NCI-H345 (cell line): ENCODE results near the gene C3AR1.
"Not testable (repeated sequence)": the region's sequence is repeated elsewhere in the genome, so short reads cannot be mapped to it uniquely, and the experiment has no call there.

ENCODE experiments used
- DNase-seq: peaks from one replicate; lab custom pipeline; 2025; lab: John Stamatoyannopoulos, UW

C3AR1 gene

DNA sequence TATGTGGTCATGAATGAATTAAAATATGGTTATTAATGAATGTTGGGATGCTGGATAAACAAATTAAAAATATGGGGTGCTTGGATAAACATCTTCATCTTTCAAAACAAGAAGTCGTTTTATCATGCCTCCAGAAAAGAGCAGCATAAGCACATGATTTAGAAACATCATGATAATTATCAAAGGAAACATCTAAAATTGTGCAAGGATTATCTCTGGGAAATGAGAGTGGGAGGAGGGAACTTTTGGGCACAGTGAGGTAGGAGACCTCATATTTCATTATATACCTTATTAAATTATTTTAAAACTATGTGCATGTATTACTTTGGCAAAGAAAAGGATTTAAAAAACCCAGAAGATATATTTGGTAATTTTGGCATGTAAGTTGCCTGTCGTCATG is 8.9 kb downstream of the C3AR1 start:
- DNase-seq = no peak

DNA sequence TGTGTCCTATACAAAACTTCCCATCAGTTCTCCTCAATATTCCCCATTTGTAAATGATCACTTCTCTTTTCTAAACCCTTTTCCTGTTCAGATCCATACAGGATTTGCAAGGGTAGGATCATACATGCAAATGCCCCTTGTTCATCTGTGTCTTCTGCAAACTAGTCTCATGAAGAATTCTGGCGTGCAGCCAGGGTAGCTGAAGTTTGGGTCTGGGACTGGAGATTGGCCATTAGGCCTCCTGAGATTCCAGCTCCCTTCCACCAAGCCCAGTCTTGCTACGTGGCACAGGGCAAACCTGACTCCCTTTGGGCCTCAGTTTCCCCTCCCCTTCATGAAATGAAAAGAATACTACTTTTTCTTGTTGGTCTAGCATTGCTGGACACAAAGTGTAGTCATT is 11.3 kb downstream of the C3AR1 start:
- DNase-seq = no peak

DNA sequence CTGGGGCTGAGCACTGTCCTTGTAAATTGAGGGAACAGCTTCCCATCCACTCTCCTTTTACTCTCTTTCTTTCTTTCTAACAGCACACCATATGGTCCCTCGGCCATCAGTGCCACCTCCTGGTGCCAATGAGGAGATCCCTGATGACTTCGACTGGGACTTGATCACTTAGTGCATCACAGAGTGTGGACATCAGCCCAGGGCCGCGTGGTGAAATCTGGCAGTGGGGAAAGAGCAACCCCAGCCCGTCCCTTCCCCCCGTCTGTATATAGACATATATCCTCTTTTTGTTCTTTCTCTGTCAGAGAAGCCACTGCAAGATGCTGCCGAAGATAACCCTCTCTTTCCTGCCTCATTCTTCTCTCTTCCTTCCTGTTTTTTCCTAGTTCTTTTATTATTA is 13.5 kb downstream of the C3AR1 start:
- no peak for DNase-seq

DNA sequence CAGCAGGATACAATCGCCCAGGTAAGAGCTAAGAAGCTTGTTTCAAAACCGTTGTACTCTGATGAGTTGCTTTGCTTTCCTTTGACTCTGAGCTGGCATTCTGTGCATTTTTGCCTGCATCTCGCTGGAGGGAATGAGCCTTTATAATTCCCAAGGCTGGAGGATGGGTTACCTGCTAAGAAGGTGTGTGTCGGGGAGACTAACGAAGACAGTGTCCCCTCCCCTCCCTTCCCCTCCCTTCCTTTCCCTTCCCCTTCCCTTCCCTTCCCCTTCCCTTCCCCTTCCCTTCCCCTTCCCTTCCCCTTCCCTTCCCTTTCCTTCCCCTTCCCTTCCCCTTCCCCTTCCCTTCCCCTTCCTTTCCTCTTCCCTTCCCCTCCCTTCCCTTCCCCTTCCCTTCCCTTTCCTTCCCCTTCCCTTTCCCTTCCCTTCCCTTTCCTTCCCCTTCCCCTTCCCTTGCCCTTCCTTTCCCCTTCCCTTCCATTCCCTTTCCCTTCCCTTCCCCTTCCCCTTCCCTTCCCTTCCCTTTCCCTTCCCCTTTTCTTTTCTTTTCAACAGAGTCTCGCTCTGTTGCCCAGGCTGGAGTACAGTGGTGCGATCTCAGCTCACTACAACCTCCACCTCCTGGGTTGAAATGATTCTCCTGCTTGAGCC is 15.4 kb downstream of the C3AR1 start:
- DNase-seq = no peak

DNA sequence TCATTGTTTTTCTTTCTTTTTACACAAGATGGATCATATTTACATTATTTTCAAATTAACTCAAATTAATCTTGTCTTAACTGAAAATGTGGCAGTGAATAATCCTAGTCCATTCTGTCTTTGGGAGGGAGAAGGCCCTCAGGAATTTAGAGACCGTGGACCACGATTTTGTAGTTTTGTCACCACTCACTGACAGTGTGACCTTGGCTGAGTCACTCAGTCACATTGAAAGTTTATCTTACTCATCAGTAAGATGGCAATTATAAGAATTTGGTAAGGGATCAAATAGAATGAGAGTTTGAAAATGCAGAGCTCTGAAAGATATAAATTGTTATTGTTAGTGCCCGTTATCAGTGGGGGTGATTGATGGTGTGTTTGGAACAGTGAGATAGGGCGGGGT is 17.3 kb downstream of the C3AR1 start:
- DNase-seq = no peak

DNA sequence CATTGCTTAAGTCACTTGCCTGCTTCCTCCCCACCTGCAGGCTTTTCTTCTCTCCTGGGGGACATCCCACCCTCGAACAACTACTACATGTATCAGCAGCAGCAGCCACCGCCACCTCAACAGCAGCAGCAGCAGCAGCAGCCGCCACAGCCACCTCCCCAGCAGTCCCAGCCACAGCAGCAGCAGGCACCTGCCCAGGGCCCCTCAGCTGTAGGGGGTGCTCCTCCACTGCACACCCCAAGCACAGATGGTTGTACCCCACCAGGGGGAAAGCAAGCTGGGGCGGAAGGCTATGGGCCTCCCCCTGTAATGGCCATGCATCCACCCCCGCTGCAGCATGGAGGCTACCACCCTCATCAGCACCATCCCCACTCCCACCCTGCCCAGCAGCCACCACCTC is 18.3 kb downstream of the C3AR1 start:
- no peak for DNase-seq

DNA sequence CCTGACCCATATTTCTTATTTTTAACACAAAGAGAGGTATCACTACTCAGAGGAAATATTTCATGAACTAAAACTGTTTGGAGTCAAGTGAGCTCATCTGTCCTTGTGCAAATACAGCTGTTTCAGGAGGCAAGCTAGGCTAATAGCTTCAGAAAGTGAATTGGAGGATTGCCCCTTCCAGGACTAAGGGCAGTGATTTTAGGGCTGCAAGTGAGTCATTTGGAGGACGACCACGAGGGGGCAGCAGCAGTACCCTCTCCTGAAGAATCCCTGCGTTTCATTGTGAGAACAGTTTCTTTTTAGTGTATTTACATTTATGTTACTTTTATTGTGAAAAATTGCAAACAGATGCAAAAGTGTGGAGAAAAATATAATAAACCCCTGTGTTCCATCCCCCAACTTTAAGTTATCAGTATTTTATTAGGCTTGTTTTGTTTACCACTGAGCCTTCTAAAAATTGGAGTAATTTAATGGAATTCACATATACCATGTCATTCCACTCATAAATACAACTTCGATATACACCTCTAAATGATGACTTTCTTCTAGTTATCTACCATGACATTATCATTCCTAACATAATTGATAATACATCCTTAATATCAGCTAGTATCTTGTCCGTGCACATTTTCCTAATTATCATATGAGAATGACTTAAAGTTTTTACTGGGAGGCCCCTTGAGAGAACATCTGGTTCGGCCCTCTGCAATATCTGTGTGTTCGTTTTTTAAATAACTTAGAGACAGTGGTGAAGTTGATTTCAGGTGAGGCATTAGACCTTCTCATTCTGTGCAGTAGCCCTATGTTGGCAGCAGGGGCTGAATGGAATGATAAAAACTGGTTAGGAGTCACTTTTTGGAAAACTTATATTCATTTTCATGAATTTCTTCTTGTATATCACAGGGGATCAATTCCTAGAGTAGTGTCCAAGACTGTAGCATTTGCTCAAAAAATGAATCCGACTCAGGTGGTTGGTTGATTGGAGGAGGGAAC is 19.9 kb downstream of the C3AR1 start:
- DNase-seq = peak; percentile 55

DNA sequence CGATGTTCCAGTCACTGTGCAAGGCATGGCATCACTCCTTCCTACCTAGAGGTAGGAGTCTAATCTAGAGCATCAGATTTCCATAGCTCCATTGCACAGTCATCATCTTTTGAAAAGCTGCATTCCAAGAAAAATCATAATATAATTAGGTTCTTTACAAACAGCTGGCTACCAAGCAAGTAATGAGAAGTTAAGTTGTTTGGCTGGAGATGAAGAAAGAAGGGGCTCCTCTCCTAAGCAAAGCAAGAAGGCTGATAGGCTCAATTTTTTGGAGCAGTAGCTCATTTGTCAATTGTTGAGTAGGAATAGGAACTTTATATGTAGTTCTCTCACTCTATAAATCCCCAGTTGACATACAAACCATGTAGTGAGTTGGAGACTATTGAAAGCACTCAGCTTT is 25.4 kb downstream of the C3AR1 start:
- DNase-seq = no peak

DNA sequence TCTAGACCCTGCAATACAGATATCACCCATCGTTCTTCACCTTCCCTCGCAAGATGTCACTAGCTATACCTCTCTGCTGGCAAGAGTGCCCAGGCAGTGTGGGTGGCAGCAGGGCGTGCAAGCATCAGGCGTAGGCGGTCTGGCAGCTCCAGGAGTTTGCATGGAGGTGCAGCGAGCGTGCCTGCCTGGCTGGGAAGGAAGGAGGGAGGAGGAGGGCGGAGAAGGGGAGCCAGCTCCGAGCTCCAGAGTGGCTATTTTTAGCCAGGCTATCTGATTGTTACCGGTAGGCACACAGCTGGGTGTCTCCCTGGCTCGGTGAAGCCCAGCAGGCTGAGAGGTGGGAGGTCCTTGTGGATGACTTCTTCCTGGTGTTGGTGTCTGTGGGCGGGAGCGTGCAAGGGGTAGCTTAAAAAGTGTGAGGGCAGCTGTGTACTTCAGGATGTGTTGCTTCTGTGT is 27.5 kb downstream of the C3AR1 start:
- peak; percentile 96 for DNase-seq

DNA sequence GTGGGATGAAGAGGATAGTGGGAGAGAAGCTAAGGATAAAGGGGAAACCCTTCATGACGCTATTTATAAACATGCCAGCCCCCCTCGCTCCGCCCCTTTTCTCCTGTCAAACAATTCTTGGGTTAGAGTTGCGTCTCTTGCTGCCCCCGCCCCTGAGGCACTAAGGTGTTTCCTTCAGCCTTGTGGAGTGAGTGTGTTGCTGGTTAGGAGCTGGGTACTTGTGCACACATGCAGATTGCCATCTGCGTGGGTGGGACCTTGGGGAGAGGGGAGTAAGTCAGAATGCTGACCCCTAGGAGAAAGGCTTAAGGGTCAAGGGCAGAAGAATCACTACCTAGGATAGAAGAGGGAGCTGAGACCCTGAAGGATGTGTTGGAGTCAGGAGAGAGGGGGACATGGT is 28.2 kb downstream of the C3AR1 start:
- no peak for DNase-seq

DNA sequence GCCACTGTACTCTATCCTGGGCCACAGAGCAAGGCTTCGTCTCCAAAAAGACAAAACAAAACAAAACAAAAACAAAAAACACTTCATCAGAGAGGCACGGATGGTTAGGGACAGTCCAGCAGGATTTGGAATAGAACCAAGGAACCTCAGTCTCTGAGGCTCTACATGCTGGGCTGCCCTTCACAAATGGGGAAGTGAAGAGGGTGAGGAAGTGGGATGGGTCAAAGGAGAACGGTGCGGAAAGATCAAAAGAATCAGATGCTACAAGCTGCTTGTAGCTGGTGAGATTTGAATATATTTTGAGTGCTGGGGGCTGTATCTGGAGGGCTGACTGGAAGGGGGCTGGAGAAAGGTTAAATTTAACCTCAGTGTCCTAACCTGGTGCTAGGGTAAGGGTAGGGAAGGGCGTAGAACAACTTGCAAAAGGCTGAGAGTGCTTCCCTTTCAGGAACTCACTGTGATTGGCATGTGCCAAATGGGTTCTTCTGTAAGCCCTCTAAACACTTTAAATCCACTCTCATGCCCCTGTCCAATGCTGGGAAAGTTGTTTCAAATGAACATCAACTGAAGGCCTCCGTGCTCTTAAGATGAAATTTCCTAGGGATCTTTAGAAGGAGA is 29.0 kb downstream of the C3AR1 start:
- no peak for DNase-seq

DNA sequence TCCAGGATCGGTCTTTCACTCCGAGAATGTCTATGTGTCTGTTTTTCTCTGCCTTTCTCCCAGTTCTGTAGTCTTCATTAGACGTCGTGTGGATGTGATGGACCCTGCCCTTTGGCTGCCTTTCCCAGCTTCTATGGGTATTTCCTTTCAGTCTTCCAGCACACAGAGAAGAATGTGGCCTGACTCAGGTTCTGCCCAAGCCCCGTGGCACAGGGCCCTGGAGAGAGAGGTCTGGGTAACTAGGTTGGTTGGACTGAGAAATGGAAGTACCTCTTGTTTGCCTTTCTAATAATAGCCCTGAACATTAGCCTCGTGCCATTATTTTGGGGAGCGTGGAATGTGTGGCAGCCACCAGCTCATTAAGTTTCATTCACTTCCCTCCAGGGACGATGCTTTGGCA is 29.8 kb downstream of the C3AR1 start:
- DNase-seq = no peak

DNA sequence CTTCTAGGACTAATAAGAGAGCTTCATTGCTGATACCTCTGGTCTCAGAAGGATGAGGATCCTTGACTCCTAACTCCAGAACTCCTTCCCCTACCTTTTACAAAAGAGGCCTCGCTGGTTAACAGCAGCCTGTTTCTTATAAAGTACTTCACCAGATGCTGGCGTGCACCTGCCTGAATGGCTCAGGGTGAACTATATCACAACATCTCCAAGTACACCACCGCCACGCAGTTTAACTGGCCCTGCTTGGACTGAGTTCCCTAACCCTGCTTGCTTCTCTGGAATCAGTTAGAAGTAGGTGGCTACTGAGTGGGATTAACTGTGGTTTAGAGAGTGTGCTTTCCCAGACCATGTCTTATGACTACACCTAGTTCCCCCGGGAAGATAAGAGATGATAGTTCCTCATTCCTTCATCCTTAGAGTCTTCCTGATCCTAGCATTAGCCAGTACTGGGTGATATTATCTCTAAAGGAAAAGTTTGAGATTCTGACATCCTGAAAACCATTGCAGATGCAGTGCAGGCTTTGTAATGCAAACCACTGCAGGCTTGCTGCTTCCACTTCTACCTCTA is 30.6 kb downstream of the C3AR1 start:
- DNase-seq = no peak

DNA sequence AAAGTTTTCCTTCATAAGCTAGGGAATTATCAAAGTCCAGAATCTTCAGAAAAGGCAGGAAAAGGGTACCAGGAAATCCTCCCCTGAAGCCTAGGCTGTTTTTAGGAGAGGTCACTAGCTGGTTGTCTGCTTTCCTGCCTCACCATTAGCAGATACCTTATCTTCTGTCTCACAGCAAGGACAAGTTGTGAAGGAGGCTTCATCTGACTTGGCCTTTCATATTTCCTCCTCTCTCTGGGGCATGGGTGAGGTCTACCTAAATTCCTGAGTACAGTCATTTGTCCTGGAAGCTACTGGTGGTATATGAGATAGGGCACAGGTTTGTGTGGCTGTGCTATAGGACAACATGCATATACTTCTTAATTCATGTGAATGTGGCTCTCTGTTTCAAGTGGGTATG is 31.4 kb downstream of the C3AR1 start:
- DNase-seq = no peak

DNA sequence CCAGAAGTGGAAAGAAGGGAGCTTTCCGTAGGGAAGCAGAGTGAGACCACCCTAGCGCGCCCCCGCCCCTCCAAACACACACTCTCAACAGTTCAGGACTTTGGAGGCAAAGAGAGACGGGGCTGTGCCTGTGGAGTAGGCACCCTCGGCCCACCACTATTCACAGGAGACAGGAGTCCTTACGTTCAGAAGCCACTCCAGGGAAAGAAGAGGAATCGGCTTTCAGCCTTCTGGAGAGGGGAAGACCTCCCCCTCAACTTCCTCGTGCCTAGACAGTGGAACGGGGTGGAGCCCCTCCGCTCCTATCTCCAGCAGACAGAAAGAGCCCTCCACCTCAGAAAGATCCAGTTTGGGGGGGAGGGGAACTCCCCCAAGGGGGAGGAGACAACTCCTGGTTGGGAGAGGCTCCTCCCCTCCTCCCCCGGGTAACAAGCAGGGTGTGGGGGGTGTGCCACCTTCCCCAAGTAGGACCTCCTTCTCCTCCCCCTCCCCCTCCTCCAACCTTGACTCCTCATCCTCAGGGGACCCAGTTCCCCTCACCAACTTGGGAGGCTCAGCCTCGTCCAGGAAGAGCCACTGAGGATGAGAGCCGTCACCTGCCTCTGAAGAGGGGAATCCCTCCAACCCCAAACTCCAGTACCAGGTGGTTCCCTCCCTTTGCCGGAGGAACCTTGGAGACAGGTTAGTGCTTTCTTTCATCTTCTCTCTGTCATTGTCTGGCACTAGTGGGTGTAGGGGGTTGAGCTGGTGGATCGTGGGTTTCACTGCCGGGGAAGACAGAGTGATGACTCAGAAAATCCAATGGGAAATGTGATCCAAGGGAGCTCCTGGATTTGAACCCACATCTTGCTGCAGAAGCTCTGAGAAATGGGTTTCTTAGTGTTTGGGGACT is 32.8 kb downstream of the C3AR1 start:
- DNase-seq = peak; percentile 67

DNA sequence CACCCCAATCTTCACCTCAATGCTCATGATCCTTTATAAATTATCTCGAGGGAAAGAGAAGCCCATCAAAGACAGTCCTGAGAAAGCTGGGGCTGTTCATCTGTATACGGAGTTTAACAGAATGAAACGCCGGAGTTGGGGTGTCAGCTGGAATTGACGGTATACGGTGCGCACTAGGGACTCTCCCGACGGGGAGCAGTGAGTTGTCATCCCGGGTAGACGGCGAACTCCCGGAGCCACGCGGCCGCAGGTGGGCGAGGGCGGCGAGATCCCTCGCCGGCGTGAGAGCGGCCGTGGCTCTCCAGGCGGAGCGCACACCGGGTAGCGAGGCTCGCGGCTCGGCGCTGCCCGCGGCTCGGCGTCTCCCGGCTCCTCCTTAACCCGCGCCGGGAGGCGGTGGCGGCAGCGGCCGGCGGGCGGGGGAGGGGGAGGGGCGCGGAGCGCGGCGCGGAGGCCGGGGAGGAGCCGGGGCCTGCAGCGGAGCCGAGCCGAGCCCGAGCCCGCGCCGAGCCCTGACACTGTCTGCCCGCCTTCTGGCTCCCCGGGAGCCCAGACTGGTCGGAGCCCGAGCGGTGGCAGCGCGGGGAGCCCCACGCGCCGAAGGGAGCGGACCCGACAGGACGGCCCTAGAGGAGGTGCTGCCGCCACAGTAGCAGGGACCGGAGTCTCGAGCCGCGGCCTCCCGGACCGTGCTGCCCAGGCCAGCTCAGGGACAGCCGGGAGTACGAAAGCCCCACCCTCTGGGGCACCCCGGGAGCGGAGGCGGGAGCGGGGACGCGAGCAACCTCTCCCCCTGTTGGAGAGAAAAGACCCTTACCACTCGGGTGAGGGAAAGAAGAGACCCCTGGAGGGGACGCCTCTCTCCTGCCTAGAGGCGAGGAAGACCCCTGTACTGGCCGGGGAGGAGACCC is 33.7 kb downstream of the C3AR1 start, which contains the start of gene FOXJ2:
TSS of gene FOXJ2 (plus strand) at position 475 of the 911 bp plus-strand sequence. CDS start 7,117 bp downstream, outside the sequence.
- peak; percentile 79 for DNase-seq

DNA sequence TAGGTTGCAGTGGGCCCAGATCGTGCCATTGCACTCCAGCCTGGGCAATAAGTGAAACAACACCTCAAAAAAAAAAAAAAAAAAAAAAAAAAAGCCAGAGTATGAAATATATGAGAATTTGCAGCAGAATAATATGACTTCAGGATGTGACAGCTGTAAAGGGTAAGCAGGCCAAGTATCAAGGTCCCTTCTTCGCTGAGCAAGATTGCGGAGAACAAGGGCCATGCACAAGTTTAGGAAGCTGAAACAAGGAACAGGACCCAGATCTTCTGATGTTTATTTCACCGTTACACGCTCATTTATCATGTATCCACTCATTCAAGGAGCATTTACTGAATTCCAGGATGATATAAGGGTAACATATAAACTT is 34.3 kb downstream of the C3AR1 start:
- DNase-seq = no peak

DNA sequence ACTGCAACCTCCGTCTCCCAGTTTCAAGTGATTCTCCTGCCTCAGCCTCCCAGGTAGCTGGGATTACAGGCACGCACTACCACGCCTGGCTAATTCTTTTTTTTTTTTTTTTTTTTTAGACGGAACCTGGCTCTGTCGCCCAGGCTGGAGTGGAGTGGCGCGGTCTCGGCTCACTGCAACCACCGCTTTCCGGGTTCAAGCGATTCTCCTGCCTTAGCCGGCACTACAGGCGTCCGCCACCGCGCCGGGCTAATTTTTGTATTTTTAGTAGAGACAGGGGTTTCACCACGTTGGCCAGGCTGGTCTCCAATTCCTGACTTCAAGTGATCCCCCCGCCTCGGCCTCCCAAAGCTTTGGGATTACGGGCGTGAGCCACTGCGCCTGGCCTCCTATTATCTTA is 35.1 kb downstream of the C3AR1 start:
- DNase-seq = not testable (repeated sequence)

DNA sequence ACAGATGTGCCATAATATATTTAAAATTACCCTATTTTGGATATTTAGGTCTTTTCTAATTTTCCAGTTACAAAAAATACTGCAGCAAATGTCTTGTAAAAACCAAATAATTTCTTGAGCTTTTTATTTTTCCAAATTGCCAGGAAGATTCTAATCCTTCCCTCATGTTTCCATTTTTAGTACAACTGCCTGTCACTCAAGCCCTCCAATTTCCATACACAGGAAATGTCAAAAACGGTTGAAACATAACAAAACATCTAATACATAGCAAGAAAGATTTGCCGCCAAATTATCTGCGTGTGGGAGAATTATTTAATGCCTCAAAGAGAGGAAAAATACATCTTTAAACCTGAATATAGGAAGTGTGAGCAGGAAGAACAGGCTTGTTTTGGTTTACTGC is 36.0 kb downstream of the C3AR1 start:
- no peak for DNase-seq

DNA sequence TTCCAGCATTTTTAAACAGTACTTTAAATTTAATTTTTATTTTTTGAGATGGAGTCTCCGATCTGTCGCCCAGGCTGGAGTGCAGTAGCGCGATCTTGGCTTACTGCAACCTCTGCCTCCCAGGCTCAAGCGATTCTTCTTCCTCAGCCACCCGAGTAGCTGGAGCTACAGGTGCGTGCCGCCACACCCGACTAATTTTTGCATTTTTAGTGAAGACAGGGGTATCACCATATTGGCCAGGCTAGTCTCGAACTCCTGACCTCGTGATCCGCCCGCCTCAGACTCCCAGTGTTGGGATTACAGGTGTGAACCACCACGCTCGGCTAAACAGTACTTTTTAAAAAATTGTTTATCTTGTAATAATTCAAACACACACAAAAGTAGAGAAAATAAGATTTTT is 37.9 kb downstream of the C3AR1 start:
- DNase-seq = no peak
